ENCODE measurements around the gene NSMCE1. TPM values are rescaled to one million over a fixed set of nuclear protein-coding genes. Genes with fewer than 3 reads are reported as not detected.
A peak's percentile ranks its signal among the peaks of the same experiment; 100 is the strongest.

NSMCE1 gene
- total RNA-seq, 4 donors from 2014 or later = 20.9 to 41.3 (median 30.6) TPM

DNA sequence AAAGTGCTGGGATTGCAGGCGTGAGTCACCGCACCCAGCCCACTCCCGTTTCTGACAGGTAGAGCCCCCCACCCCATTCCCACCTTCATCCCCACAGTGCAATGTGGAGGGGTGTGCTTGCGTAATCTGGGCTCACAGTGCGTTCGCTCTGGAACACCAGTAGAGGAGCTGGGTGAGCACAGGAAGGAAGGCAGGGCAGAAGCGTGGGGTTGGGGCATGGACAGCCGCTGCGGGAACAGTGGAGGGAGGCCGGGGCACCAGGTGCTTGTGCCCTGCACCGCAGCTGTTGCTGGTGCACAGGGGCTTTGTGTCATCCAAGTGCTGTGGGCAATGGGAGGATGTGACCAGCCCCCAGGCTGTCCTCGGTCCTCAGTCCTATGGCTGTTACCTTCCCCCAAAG is 40.5 kb downstream of the NSMCE1 start:
- H3K4me3 ChIP-seq = no peak overlapping the region
- DNase-seq = peak in 1 of 3 donors; percentile 46
- peaks cover 13 to 56% (median 16%) of the 10 kb centered on the region in 4 donors for H3K4me1 ChIP-seq
- H3K36me3 ChIP-seq = peaks cover 0 to 14% (median 0%) of the 10 kb centered on the region in 3 donors
- H3K27me3 ChIP-seq = no peaks in the 10 kb centered on the region
- no peaks in the 10 kb centered on the region for H3K9me3 ChIP-seq
- TF ChIP-seq POLR2A (IDR thresholded peaks at IDR 0.05) (no peak), CTCF (IDR thresholded peaks at IDR 0.05) (no peak)
- peak overlapping the region in 1 of 4 donors; percentile 12 for H3K27ac ChIP-seq

- peaks cover 0 to 14% (median 0%) of the 10 kb centered on the region in 3 donors for H3K36me3 ChIP-seq
Measured at GRCh38 chr16:27226976-27227705, 41.4 kb downstream of the NSMCE1 start.

GRCh38 chr16:27226476-27226875 is 42.1 kb downstream of the NSMCE1 start:
- TF ChIP-seq CTCF (IDR thresholded peaks at IDR 0.05) = no peak
- no peak for TF ChIP-seq POLR2A (IDR thresholded peaks at IDR 0.05)
- H3K27me3 ChIP-seq = no peaks in the 10 kb centered on the region
- peaks cover under 1 to 50% (median 5%) of the 10 kb centered on the region in 4 donors for H3K4me1 ChIP-seq
- DNase-seq = peak in 1 of 3 donors; percentile 65
- H3K27ac ChIP-seq = peak overlapping the region; percentile 17 to 91 (median 66)
- H3K4me3 ChIP-seq = peak overlapping the region in 2 of 4 donors; percentile 32 to 39
- no peaks in the 10 kb centered on the region for H3K9me3 ChIP-seq
- H3K36me3 ChIP-seq = peaks cover 0 to 14% (median 0%) of the 10 kb centered on the region in 3 donors

More at GRCh38 chr16:27226976-27227705, 41.4 kb downstream of the NSMCE1 start:
- Histone ChIP-seq H3K9me3 (no peaks in the 10 kb centered on the region), H3K27me3 (no peaks in the 10 kb centered on the region), H3K4me1 (peaks cover 7 to 56% (median 11%) of the 10 kb centered on the region in 4 donors), H3K27ac (peak overlapping the region; percentile 17 to 91 (median 66)), H3K4me3 (peak overlapping the region in 2 of 4 donors; percentile 32 to 39)
- TF ChIP-seq POLR2A (IDR thresholded peaks at IDR 0.05) = no peak
- TF ChIP-seq CTCF (IDR thresholded peaks at IDR 0.05) = no peak
- peak in 1 of 3 donors; percentile 48 for DNase-seq

- H3K4me3 ChIP-seq = peak overlapping the region in 2 of 4 donors; percentile 32 to 39
- peaks cover 0 to 19% (median 0%) of the 10 kb centered on the region in 3 donors for H3K36me3 ChIP-seq
- no peaks in the 10 kb centered on the region for H3K9me3 ChIP-seq
- H3K4me1 ChIP-seq = peaks cover 0 to 43% (median 0%) of the 10 kb centered on the region in 4 donors
- peak in 2 of 3 donors; percentile 66 to 68 for DNase-seq
- TF ChIP-seq CTCF (IDR thresholded peaks at IDR 0.05) = peak in 3 of 6 experiments; percentile 51 to 59 (median 58)
- peak; percentile 33 to 48 for TF ChIP-seq POLR2A (IDR thresholded peaks at IDR 0.05)
- no peaks in the 10 kb centered on the region for H3K27me3 ChIP-seq
- H3K27ac ChIP-seq = peak overlapping the region in 3 of 4 donors; percentile 43 to 91 (median 76)
Measured at GRCh38 chr16:27225536-27226360, 42.8 kb downstream of the NSMCE1 start.

DNA sequence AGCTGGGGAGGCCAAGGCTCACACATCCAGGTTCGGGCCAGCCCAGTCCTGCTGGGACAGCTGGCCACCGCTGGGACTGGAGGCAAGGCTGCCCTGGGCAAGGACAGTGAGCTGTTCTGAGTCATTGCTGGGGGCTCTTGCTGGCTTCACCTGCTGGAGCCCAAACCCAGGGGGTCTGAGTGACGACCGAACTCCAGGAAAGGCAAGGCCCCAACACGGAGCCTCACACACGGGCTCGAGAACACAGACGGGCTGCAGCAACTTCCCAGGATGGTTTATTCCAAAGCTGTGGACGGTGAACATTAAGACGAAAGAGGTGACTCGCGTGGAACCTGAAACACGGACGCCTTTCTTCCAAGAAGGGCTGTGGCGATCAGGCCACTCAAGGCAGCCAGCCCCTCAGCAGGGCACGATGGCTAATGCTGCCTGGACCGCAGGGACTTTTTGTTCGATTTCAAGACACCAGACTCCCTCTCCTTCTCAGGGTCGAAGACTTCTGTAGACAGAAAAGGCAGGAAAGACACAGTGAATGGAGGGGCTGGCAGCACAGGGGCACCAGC is 43.8 kb downstream of the NSMCE1 start:
- no peaks in the 10 kb centered on the region for H3K9me3 ChIP-seq
- H3K36me3 ChIP-seq = peaks cover 0 to 16% (median 0%) of the 10 kb centered on the region in 3 donors
- peak in 1 of 3 donors; percentile 42 for DNase-seq
- no peak for TF ChIP-seq CTCF (IDR thresholded peaks at IDR 0.05)
- TF ChIP-seq POLR2A (IDR thresholded peaks at IDR 0.05) = no peak
- no peak overlapping the region for H3K4me3 ChIP-seq
- H3K27me3 ChIP-seq = no peaks in the 10 kb centered on the region
- peaks cover 0 to 34% (median 0%) of the 10 kb centered on the region in 4 donors for H3K4me1 ChIP-seq
- H3K27ac ChIP-seq = peak overlapping the region in 1 of 4 donors; percentile 91
